IPS-18a (cell line): Measurements from ENCODE around the gene PDZRN3.

ENCODE experiments used
- H3K27ac ChIP-seq: one replicate; pipeline ENCODE4 v1.5.1; 2013; ENCODE audit warnings: low read length
- H3K27me3 ChIP-seq: one replicate; pipeline ENCODE4 v1.6.1; 2013; ENCODE audit warnings: mild to moderate bottlenecking, low read length; ENCODE audit not compliant: control insufficient read depth, insufficient read depth
- H3K36me3 ChIP-seq: one replicate; pipeline ENCODE4 v1.6.1; 2013; ENCODE audit warnings: low read depth, low read length; ENCODE audit not compliant: control insufficient read depth
- H3K4me1 ChIP-seq: one replicate; pipeline ENCODE4 v1.6.1; 2013; ENCODE audit warnings: low read depth, low read length; ENCODE audit not compliant: control insufficient read depth
- H3K4me3 ChIP-seq: one replicate; pipeline ENCODE4 v1.5.1; 2013; ENCODE audit warnings: low read length
- H3K9ac ChIP-seq: one replicate; pipeline ENCODE4 v1.6.1; 2013; ENCODE audit warnings: mild to moderate bottlenecking, low read length, moderate library complexity
- H3K9me3 ChIP-seq: one replicate; pipeline ENCODE4 v1.6.1; 2013; ENCODE audit warnings: low read depth, low read length; ENCODE audit not compliant: control insufficient read depth

PDZRN3 gene

GRCh38 chr3:73422571-73422970 lies 202.2 kb downstream of the PDZRN3 start:
- H3K36me3 ChIP-seq: no peaks in the 10 kb centered on the region
- no peak overlapping the region for H3K9ac ChIP-seq
- H3K27me3 ChIP-seq: no peaks in the 10 kb centered on the region
- peaks cover 3% of the 10 kb centered on the region for H3K4me1 ChIP-seq
- no peaks in the 10 kb centered on the region for H3K9me3 ChIP-seq
- no peak overlapping the region for H3K4me3 ChIP-seq
- H3K27ac ChIP-seq: no peak overlapping the region

GRCh38 chr3:73419942-73420341 lies 204.8 kb downstream of the PDZRN3 start:
- H3K9ac ChIP-seq: no peak overlapping the region
- no peaks in the 10 kb centered on the region for H3K9me3 ChIP-seq
- no peaks in the 10 kb centered on the region for H3K27me3 ChIP-seq
- no peak overlapping the region for H3K27ac ChIP-seq
- H3K4me1 ChIP-seq: no peaks in the 10 kb centered on the region
- no peak overlapping the region for H3K4me3 ChIP-seq
- H3K36me3 ChIP-seq: no peaks in the 10 kb centered on the region

- H3K9me3 ChIP-seq: no peaks in the 10 kb centered on the region
- no peaks in the 10 kb centered on the region for H3K27me3 ChIP-seq
- H3K36me3 ChIP-seq: no peaks in the 10 kb centered on the region
- no peak overlapping the region for H3K27ac ChIP-seq
- no peaks in the 10 kb centered on the region for H3K4me1 ChIP-seq
- H3K9ac ChIP-seq: no peak overlapping the region
- H3K4me3 ChIP-seq: no peak overlapping the region
These were observed 205.4 kb downstream of the PDZRN3 start for GRCh38 chr3:73419179-73419803.

GRCh38 chr3:73418681-73419080 lies 206.1 kb downstream of the PDZRN3 start:
- H3K27me3 ChIP-seq: no peaks in the 10 kb centered on the region
- H3K9ac ChIP-seq: no peak overlapping the region
- H3K27ac ChIP-seq: no peak overlapping the region
- H3K4me1 ChIP-seq: no peaks in the 10 kb centered on the region
- H3K9me3 ChIP-seq: no peaks in the 10 kb centered on the region
- no peak overlapping the region for H3K4me3 ChIP-seq
- H3K36me3 ChIP-seq: no peaks in the 10 kb centered on the region

- H3K36me3 ChIP-seq: no peaks in the 10 kb centered on the region
- H3K27me3 ChIP-seq: no peaks in the 10 kb centered on the region
- no peak overlapping the region for H3K9ac ChIP-seq
- no peaks in the 10 kb centered on the region for H3K4me1 ChIP-seq
- H3K27ac ChIP-seq: no peak overlapping the region
- H3K9me3 ChIP-seq: no peaks in the 10 kb centered on the region
- no peak overlapping the region for H3K4me3 ChIP-seq
These were observed 209.6 kb downstream of the PDZRN3 start for GRCh38 chr3:73415118-73415517.

- Histone ChIP-seq H3K9me3 (no peaks in the 10 kb centered on the region), H3K9ac (no peak overlapping the region), H3K36me3 (no peaks in the 10 kb centered on the region), H3K4me1 (no peaks in the 10 kb centered on the region), H3K4me3 (no peak overlapping the region), H3K27me3 (no peaks in the 10 kb centered on the region), H3K27ac (no peak overlapping the region)
These were observed 211.1 kb downstream of the PDZRN3 start for GRCh38 chr3:73413619-73414018.

GRCh38 chr3:73411993-73412392 lies 212.7 kb downstream of the PDZRN3 start:
- H3K9ac ChIP-seq: no peak overlapping the region
- no peaks in the 10 kb centered on the region for H3K36me3 ChIP-seq
- no peaks in the 10 kb centered on the region for H3K4me1 ChIP-seq
- H3K4me3 ChIP-seq: no peak overlapping the region
- no peak overlapping the region for H3K27ac ChIP-seq
- H3K9me3 ChIP-seq: no peaks in the 10 kb centered on the region
- H3K27me3 ChIP-seq: no peaks in the 10 kb centered on the region

- Histone ChIP-seq H3K4me3 (no peak overlapping the region), H3K27ac (no peak overlapping the region), H3K4me1 (no peaks in the 10 kb centered on the region), H3K36me3 (no peaks in the 10 kb centered on the region), H3K9me3 (no peaks in the 10 kb centered on the region), H3K9ac (no peak overlapping the region), H3K27me3 (no peaks in the 10 kb centered on the region)
These were observed 213.2 kb downstream of the PDZRN3 start for GRCh38 chr3:73411545-73411944.

- Histone ChIP-seq H3K4me3 (no peak overlapping the region), H3K9ac (no peak overlapping the region), H3K36me3 (no peaks in the 10 kb centered on the region), H3K4me1 (peaks cover 6% of the 10 kb centered on the region), H3K27me3 (no peaks in the 10 kb centered on the region), H3K27ac (no peak overlapping the region), H3K9me3 (no peaks in the 10 kb centered on the region)
These were observed 215.5 kb downstream of the PDZRN3 start for GRCh38 chr3:73409138-73409763.

- no peaks in the 10 kb centered on the region for H3K27me3 ChIP-seq
These were observed 216.1 kb downstream of the PDZRN3 start for GRCh38 chr3:73408634-73409033.

GRCh38 chr3:73407577-73407976 lies 217.2 kb downstream of the PDZRN3 start:
- no peak overlapping the region for H3K9ac ChIP-seq
- H3K36me3 ChIP-seq: no peaks in the 10 kb centered on the region
- no peak overlapping the region for H3K27ac ChIP-seq
- H3K4me3 ChIP-seq: no peak overlapping the region
- H3K4me1 ChIP-seq: peaks cover 8% of the 10 kb centered on the region
- H3K27me3 ChIP-seq: no peaks in the 10 kb centered on the region
- H3K9me3 ChIP-seq: no peaks in the 10 kb centered on the region

More at GRCh38 chr3:73408634-73409033, 216.1 kb downstream of the PDZRN3 start:
- Histone ChIP-seq H3K4me1 (peaks cover 8% of the 10 kb centered on the region), H3K4me3 (no peak overlapping the region), H3K27ac (no peak overlapping the region), H3K9me3 (no peaks in the 10 kb centered on the region), H3K9ac (no peak overlapping the region), H3K36me3 (no peaks in the 10 kb centered on the region)

- Histone ChIP-seq H3K9ac (no peak overlapping the region), H3K36me3 (no peaks in the 10 kb centered on the region), H3K4me3 (no peak overlapping the region), H3K27me3 (no peaks in the 10 kb centered on the region), H3K9me3 (no peaks in the 10 kb centered on the region), H3K27ac (no peak overlapping the region), H3K4me1 (peaks cover 8% of the 10 kb centered on the region)
These were observed 218.9 kb downstream of the PDZRN3 start for GRCh38 chr3:73405853-73406252.
